Kidney epithelial cell (primary cell): Measurements from ENCODE around the gene ARHGAP29. TPM values are rescaled to one million over a fixed set of nuclear protein-coding genes. Genes with fewer than 3 reads are reported as not detected.

Experiments used
- DNase-seq: peaks from one replicate; pipeline ENCODE4 v3.0.0-alpha.2; 2010; ENCODE audit warnings: low read depth
- H3K27me3 ChIP-seq: 2 replicates; pipeline ENCODE4 v1.6.0; 2011; ENCODE audit warnings: low read length; ENCODE audit not compliant: control insufficient read depth, insufficient read depth
- H3K36me3 ChIP-seq: 2 replicates; pipeline ENCODE4 v1.5.1; 2011; ENCODE audit warnings: low read length; ENCODE audit not compliant: control insufficient read depth, insufficient read depth
- H3K4me3 ChIP-seq: 2 replicates; pipeline ENCODE4 v1.5.1; 2011; ENCODE audit warnings: low read depth, mild to moderate bottlenecking, control low read depth, low read length
- total RNA-seq: library from RNA; depleted of rRNA; stranded (reverse); fragments of >200 nt; gene quantifications from 2 replicates; pipeline ENCODE4 v1.2.3, GENCODE V29; 2015
- TF ChIP-seq, protein P1 (sequence below): IDR thresholded peaks from 2 replicates; pipeline ENCODE4 v1.5.1; 2011; ENCODE audit warnings: mild to moderate bottlenecking, moderate library complexity, low read length, control low read depth, inconsistent platforms; ENCODE audit not compliant: insufficient read depth, poor library complexity, severe bottlenecking

The ARHGAP29 gene
- total RNA-seq, 1 donor from 2014 or later = 82.3 TPM

DNA sequence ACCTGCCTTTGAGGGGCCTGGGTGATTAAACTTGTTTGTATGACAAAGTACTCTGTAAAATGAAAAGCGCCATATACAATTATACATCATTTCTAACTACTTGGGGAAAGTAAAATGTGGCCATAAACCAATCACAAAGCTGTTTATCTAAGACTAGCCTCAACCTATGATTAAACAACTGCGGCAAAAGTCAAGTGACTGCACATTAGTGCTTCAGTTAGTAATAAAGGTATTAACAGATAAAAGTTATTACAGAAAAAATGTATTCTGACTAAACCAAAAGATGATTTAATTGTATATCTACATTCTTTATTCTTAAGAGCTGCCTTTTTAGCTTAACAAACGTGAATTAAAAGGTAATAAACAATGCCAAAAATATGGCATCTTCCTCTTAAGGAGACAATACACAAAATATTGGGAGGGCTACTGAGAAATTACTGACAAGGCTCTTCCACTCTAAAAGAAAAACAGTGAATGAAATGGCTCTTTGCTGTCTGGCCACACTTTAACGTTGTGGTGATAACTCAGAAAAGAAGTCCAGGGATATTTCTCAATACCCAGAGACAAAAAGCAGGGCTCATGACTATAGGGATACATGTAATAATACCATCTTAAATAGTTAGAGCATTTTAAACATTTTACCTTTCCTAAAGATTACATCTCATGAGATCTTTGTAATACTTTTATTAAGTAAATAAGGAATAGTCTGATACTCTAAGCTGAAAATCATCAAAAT is 8.6 kb downstream of the ARHGAP29 start:
- Histone ChIP-seq H3K27me3 (no peaks in the 10 kb centered on the region), H3K4me3 (no peak overlapping the region), H3K36me3 (no peaks in the 10 kb centered on the region)
- TF ChIP-seq, protein P1, sequence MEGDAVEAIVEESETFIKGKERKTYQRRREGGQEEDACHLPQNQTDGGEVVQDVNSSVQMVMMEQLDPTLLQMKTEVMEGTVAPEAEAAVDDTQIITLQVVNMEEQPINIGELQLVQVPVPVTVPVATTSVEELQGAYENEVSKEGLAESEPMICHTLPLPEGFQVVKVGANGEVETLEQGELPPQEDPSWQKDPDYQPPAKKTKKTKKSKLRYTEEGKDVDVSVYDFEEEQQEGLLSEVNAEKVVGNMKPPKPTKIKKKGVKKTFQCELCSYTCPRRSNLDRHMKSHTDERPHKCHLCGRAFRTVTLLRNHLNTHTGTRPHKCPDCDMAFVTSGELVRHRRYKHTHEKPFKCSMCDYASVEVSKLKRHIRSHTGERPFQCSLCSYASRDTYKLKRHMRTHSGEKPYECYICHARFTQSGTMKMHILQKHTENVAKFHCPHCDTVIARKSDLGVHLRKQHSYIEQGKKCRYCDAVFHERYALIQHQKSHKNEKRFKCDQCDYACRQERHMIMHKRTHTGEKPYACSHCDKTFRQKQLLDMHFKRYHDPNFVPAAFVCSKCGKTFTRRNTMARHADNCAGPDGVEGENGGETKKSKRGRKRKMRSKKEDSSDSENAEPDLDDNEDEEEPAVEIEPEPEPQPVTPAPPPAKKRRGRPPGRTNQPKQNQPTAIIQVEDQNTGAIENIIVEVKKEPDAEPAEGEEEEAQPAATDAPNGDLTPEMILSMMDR = no peak
- DNase-seq = no peak

DNA sequence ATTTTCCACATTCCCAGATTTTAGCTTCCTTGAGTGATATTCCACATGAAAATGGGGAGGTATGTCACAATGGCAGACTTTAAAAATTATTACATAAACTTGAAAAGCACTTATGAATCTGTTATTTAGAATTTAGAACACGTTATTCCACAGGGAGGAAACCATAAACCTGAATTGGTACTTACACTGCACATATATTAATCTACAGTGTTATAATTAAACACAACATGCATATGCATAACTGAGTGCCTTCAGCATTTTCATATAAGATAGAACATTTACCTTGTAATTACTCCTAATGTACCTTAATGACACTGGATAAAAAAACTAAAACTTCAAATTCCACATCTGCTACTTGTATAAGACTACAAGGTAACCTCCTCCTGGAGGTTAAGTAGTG is 9.8 kb downstream of the ARHGAP29 start:
- TF ChIP-seq, protein P1 = no peak
- no peak for DNase-seq
- Histone ChIP-seq H3K4me3 (no peak overlapping the region), H3K27me3 (no peaks in the 10 kb centered on the region), H3K36me3 (no peaks in the 10 kb centered on the region)

DNA sequence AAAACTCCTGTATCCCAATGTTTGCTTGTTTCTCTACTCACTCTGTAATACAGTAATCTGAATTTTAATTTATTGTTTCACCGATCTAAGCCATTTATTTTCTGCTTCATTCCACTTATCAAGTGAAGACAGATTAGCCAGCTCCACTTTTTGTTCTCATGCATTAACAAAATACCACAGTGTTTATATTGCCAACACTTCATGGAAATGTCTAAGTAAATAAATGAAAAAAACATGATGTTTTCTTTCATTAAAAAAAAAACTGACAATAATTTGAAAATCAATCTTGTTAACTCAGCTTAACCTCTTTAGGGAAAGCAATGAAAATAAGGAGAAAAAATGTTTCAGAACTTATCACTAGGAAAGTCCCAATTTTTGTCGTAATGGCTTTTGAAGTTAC is 11.5 kb downstream of the ARHGAP29 start:
- no peaks in the 10 kb centered on the region for H3K36me3 ChIP-seq
- no peak overlapping the region for H3K4me3 ChIP-seq
- no peak for DNase-seq
- no peaks in the 10 kb centered on the region for H3K27me3 ChIP-seq
- TF ChIP-seq, protein P1 = no peak

DNA sequence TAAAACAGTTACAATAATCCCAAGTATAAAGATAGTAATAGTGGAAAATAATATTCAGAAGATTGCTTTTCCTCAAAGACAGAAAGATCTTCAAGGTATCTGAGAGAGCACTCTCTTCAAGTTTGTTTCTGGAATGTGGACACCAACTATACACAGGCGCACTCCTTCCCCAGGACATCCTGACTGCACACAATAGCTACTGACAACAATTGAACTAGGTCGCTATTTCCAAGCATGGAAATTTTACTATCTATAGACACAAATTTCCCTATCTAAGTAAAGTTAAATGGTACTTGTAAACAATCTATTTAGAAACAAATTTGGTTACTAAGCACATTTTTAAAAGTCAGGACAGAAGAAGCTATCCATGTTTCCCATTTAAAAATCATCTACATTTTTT is 19.1 kb downstream of the ARHGAP29 start:
- Histone ChIP-seq H3K4me3 (no peak overlapping the region), H3K36me3 (no peaks in the 10 kb centered on the region), H3K27me3 (no peaks in the 10 kb centered on the region)
- DNase-seq = no peak
- TF ChIP-seq, protein P1 = no peak

DNA sequence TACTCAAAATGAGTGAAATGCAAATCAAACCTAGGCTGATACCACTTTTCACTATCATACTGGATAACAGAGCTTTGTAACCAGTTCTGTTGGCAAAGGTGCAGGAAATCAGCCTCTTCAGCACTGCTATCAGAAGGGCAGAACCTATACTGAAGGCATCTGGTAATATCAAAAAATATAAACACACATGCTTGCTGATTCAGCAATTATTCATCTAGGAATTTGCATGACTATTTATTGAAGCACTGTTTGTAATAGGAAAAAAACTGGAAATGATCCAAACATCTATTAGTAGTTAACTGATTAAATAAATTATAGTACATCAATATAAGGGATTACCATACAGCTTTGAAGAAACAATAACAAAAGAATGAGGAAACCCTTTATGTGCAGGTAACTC is 21.4 kb downstream of the ARHGAP29 start:
- no peak overlapping the region for H3K4me3 ChIP-seq
- DNase-seq = no peak
- TF ChIP-seq, protein P1 = no peak
- no peaks in the 10 kb centered on the region for H3K36me3 ChIP-seq
- H3K27me3 ChIP-seq = no peaks in the 10 kb centered on the region

DNA sequence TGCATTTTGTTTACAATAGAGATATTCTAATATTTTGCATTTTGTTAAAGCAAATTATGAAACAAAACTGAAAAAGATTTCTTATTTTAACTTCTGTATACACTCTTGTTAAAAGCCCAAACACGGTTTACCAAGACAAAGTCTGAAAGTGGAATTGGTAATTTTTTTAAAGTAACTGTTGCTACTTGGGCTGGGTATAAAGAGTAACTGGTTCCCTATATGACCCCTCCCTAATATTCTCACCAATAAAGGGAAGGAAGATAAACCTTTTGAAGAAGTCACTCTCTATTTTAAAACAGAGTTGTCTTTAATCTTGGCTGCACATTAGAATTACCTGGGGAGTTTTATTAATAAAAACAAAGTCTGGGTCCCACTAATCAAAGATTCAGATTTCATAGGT is 27.4 kb downstream of the ARHGAP29 start:
- no peaks in the 10 kb centered on the region for H3K27me3 ChIP-seq
- TF ChIP-seq, protein P1 = no peak
- H3K36me3 ChIP-seq = peaks cover 3% of the 10 kb centered on the region
- no peak overlapping the region for H3K4me3 ChIP-seq
- no peak for DNase-seq
